T follicular helper cell (primary cell): Measurements from ENCODE around the gene NARS2.
A peak's percentile ranks its signal among the peaks of the same experiment; 100 is the strongest.

ENCODE experiments used
- DNase-seq: peaks from one replicate; pipeline ENCODE4 v3.0.0-alpha.2; 2020; ENCODE audit warnings: low read depth

Gene NARS2

GRCh38 chr11:78432956-78433355 lies 141.7 kb downstream of the NARS2 start:
- DNase-seq: no peak

DNA sequence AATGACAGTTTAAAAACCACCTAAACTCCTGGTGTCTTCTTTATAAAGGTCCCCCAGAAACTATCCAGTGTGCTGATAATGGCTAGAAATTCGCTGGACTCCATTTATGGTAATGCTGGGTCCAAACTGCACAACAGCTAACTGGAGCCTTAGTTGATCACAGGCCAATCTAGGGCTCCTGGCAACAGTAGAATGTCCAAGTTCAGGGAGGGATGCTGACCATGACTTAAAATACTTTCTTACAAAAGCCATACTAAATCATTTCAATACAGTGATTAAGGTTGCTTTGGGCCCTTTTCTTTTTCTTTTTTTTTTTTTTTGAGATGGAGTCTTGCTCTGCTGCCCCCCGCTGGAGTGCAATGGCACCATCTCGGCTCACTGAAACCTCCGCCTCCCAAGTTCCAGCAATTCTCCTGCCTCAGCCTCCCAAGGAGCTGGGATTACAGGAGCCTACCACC lies 142.6 kb downstream of the NARS2 start:
- no peak for DNase-seq

- no peak for DNase-seq
Measured at GRCh38 chr11:78429660-78430059, 145.0 kb downstream of the NARS2 start.

DNA sequence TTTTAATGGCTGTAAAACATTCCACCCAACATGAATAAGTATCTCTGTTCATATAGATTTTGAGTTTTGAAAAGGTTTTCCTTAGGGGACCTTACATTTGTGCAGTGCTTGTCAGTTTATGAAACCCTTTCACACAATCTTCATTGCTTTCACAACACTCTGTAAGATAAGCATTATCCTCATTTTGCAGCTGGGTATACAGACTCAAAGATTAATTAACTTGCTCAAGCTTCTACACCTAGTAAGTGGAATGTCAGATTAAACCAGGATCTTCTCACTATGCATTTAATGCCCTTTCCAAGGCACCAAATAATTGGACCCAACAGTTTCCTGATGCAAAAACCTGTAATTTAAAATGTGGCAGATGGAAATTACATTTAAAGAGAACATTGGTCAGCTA lies 145.5 kb downstream of the NARS2 start:
- no peak for DNase-seq

GRCh38 chr11:78428773-78429172 lies 145.9 kb downstream of the NARS2 start:
- no peak for DNase-seq

- no peak for DNase-seq
Measured at GRCh38 chr11:78428266-78428636, 146.4 kb downstream of the NARS2 start.

GRCh38 chr11:78427615-78428265 lies 146.9 kb downstream of the NARS2 start:
- no peak for DNase-seq

GRCh38 chr11:78426845-78427244 lies 147.8 kb downstream of the NARS2 start:
- DNase-seq: no peak

- no peak for DNase-seq
Measured at GRCh38 chr11:78425399-78426070, 149.1 kb downstream of the NARS2 start.

DNA sequence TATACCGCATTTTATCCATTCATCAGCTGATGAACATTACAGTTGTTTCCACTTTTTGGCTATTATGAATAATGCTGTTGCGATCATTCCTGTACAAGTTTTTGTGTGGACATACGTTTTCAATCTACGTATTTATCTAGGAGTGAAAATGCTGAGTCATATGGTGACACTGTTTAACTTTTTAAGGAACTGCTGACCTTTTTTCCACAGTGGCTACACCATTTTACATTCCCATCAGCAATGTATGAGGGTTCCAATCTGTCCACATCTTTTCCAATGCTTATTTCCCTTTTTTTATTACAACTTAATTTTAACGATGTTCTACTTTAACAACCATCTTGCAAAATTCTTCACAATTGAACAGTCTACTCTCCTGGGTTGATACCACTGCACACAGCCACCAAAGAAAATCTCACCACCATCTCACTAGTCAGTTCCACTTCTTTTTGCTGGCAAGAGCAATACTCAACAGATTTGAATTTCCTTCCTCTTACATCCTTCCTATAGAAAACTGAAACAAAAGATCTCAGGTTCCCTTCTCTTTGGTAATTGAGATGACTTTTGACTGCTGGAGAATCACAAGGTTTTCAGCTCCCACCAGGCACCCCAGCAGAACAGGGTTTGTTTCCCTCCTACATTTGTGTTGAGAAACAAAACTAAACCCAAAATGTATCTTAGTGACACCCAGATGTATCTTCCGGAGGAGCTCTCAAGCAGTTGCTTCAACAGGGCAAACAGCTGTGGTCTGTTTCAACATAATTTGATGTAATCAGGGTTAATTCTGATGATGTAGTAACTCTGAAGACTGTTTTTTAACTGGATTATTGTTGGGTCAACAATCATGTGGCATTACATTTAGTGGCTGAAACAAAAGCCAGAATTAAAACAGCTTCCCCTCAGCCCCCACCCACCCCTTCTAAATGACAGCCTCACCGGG lies 150.1 kb downstream of the NARS2 start:
- no peak for DNase-seq

GRCh38 chr11:78423241-78423640 lies 151.4 kb downstream of the NARS2 start:
- no peak for DNase-seq

GRCh38 chr11:78420796-78421209 lies 153.9 kb downstream of the NARS2 start:
- no peak for DNase-seq

- DNase-seq: peak; percentile 29
Measured at GRCh38 chr11:78420255-78420764, 154.4 kb downstream of the NARS2 start.

DNA sequence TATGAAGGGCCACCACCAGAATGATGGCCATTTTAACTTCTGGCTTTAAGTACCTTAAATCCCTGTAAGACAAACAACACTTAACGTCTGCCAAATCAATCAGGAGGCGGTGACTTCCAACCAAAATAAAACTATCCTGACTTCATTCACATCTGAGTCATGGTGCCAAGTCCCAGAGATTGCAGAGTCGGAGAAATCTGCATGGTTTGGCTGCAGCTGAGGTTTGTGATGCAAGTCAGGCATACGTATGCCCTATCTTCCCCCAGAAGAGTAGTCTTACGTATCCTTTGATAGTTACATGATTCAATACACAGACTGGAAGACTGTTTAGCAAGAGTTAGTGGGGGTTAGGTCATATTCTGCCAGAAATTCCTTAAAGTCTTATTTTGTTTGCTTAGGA lies 155.3 kb downstream of the NARS2 start:
- no peak for DNase-seq

DNA sequence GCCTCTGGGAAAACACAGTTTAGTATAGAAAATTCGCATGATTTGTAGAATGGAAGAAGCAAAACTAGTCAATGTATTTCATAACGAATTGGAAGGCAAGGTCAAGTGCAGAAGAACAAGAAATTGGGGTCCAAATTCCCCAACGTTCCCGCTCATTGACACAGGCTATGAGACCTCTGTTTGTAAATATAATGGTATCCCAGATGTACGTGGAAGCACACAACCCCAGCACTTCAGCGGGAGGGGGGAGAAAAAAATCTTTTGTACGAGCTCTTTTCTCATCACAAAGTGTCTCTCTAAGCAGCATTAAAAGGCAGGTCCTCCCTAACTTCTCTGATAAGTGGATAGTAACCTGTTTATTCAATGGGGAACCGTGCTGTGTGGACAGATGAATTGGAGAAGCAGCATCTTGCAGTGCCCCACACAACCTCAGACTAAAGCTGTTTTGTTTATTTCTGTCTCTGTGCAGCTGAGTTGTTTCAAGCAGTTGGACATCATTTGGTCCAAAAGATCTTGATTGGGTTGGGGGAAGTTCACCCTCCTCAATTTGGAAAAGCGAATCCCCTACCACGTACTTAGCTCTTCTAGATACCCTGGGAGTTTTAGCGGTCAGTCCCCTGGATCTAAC lies 156.0 kb downstream of the NARS2 start:
- DNase-seq: no peak

DNA sequence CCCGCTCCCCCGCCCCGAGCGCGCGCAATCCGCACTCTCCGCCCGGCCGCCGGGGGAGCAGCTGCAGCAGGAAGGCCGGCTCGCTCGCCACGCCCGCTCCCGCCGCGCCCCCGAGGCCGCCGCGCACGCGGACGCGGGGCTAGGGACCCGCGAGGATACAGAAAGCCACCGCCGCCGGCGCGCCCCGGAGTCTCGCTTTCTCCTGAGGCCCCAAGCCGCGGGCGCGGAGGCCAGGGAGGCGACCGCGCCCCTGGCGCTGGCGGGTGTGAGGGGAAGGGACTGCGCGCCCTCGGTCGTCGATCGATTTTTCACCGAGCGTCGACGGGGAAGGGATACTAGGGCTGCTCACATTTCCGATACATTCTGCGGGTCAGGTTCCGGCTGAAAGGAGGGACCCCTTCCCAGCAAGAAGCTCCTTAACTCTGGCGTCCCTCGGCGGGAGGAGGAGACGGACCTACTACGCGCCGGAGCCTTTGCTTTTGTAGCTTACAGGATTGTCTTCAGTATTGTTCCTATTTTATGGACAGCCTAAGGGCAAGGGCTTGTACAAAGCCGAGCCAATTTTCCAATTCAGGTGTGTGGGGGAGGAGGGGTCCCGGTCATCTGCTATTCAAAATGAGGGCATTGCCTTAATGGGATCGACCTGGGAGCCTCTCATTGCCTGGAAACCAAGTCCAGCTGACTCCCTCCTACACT lies 156.6 kb downstream of the NARS2 start:
- DNase-seq: peak; percentile 59

DNA sequence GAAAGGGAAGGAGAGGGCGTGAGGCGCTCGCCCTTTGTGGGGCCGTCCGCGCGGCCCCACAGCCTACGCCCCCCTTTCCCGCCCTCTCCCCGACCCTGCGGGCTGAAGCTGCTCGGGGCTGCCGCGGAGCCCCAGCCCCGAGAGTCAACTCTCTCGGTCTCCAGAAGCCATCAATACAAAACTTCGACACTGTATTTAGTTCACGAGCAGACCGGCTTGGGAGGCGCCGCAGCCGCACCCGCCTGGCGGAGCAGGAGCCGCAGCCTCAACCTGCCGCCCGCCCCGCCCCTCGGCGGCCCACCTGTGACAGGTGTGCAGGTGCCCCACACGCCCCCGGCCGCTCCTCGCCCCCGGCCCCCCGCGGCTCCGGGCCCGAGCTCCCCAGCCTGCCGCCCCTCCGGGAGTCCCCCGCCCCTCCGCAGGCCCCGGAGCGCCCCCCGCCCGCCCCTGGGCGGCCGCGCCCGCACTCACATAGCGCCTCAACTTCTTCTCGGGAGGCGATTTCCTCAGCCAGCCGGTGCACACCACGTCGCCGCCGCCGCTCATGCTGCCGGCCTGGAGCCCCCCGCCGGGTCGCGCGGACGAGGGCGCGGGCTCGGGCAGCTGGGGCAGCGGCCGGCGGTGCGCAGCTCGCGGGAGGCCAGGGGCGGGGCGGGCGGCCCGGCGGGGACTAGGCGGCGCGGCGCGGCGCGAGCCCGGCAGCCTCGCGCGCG lies 157.3 kb downstream of the NARS2 start, which contains the start of gene GAB2:
Gene GAB2, minus strand, starts transcription at position 646 of the 713 bp plus-strand sequence. Its CDS starts 100 bp downstream, at position 546.
- peak; percentile 15 for DNase-seq

- peak; percentile 64 for DNase-seq
Measured at GRCh38 chr11:78416285-78417174, 158.1 kb downstream of the NARS2 start.

GRCh38 chr11:78415338-78415737 lies 159.3 kb downstream of the NARS2 start:
- DNase-seq: no peak
